GM18498 (cell line): Measurements from ENCODE around the gene MED13L.

ENCODE experiments used
- ATAC-seq: cut with Tn5 transposase; IDR thresholded peaks from one replicate; pipeline ENCODE4 v1.9.1; 2021; ENCODE audit warnings: mild to moderate bottlenecking, moderate library complexity; ENCODE audit not compliant: unreplicated experiment

The MED13L gene

GRCh38 chr12:116188581-116188980 lies 88.9 kb downstream of the MED13L start:
- no peak for ATAC-seq

DNA sequence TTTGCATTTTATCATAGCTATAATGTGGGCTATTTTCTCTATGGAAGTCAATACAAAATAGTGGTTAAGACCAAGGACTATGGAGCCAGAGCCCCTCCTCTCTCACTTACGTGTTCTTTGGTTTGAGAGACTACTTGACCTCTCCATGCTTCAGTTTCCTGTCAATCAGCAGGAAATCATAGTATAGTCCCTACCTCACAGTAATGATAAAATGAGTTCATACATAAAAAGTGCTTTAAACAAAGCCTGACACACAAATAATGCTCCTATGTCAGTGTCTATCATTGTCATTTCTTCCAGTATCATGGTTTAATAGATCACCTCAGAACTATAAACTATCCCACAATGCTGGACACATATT lies 90.4 kb downstream of the MED13L start:
- no peak for ATAC-seq

DNA sequence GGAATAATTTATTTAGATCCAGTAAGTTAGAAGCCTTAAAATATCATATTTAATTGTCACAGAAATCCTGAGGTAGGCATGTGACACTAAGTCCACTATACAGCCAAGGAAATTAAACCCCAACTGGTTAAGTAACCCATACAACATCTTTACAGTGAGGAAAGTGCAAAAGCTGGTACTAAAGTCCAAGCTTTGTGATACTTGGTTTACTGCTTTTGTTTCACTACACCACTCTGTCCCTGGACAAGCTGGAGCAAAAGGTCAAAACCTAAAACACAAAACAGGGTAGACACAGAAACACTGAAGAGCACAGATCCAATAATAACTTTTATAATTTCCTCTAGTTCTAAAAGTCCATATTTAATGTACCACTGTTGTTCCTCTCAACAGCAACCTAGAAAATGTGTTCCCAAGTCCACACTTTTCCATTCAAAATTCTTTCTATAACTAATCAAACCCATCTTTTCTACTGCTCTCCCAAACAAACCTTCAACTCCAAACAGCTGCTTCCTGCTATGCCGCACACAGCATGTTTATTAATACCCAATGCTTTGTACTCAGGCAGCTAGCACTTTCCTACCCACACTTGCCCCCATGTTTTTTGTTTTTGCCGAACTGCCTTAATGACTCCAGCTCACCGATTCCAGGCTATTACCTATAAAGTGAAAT lies 90.9 kb downstream of the MED13L start:
- ATAC-seq: no peak

- no peak for ATAC-seq
These were observed 92.7 kb downstream of the MED13L start for GRCh38 chr12:116184763-116185162.

GRCh38 chr12:116183741-116184141 lies 93.8 kb downstream of the MED13L start:
- no peak for ATAC-seq

DNA sequence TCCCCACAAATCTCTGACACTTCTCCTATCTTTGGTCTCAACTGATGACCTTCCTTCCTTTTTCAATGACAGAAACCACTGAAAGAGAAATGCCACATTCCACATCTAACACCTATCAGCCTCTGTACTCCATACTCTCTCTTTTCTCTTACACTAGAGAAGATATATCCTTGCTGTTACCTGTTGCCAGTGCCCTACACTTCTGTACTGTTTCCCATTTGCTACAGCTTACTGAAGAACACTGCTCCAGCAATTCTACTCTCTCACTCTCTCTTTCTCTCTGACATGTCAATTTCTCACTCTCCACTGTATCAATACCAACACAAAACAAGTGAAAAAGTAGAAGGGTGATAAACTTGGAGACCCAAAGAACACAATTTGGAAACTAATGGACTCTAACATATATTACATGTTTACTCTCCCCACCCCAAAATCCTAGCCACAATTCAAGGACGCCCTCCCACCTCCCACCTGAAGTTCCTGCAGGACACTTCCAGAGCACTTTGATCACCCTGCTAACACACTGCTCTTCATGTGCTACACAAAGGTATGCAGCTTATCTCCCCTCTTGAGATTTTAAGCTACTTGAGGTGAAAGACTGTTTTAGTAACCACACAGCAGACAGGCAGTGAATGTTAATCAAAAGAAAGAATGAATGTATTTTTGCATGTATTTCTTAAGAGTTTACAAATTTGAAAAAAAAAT lies 95.0 kb downstream of the MED13L start:
- no peak for ATAC-seq

GRCh38 chr12:116180448-116180847 lies 97.0 kb downstream of the MED13L start:
- no peak for ATAC-seq

DNA sequence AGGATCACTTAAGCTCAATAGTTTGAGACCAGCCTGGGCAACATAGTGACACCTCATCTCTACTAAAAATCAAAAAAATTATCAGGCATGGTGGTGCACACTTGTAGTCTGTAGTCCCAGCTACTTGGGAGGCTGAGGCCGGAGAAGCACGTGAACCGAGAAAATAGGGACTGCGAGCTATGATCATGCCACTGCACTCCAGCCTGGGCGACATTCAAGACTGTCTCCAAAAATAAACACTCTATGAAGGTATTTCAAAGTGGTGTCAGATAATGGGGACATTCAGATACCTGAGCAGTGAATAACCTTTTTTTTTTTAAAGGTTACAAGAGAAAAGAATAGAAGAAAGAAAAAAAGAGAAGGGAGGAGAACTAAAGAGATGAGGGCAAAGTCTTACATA lies 98.1 kb downstream of the MED13L start:
- no peak for ATAC-seq

- ATAC-seq: no peak
These were observed 100.5 kb downstream of the MED13L start for GRCh38 chr12:116177017-116177416.

DNA sequence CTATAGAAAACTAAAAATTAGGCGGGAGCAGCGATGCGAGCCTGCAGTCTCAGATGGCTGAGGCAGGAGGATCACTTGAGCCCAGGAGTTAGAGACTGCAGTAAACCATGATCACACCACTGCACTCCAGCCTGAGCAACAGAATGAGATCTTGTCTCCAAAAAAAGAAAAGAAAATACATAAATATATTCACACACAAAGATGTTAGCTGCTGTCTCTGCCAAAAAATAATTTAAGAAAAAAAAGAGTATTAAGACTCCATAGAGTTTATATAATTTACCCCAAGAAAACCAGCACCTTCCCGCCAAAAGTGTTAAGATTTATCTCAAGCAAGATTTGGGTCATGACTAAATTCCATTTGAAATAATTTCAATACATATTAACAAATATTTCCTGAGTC lies 102.6 kb downstream of the MED13L start:
- ATAC-seq: no peak

GRCh38 chr12:116174006-116174405 lies 103.5 kb downstream of the MED13L start:
- no peak for ATAC-seq

DNA sequence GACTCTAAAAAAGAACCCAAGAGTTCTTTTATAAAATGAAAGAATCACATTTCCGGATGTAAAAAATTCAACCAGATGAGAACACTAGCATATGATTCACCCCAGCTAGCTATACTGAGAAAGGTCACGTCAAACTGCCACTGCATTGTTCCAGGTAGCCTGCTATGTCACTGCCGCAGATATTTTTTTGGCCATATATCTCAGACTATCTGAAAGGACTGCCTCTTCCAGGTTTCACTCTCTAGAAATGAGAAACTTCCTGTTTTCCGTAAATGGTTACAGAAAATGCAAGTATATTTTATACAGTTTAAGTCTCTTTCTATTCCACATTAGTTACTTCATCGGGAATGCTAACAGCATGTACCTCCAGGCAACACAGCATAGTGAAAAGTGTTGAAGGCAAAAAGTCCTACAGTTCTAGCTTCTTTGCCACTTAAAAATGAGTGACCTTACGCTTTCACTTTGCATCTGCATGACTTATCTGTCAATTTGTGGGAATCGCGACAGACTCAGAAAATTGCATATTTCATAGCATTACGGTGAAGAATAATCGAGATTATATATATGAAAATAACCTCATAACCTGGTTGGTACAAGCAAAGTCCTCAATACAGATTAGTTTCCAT lies 105.2 kb downstream of the MED13L start:
- ATAC-seq: peak; percentile 74

- ATAC-seq: no peak
These were observed 105.9 kb downstream of the MED13L start for GRCh38 chr12:116171549-116171948.

DNA sequence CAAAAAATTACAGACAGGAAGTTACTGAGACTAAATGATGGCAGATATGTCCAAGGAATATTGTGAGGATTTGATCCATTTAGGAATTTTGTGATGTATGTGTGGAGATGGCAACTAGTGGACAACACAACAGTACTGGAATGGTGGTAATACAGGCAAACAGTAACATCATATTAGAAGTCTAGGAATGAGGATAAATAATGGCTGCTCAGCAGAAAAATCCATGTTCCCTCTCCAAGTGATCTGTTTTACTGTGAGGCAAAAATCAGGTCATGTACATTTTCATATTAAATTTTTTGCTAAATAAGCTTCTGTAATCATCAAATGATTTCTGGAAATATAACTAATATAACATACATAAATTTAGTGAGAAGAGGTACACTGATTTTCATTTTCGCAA lies 108.4 kb downstream of the MED13L start:
- no peak for ATAC-seq

DNA sequence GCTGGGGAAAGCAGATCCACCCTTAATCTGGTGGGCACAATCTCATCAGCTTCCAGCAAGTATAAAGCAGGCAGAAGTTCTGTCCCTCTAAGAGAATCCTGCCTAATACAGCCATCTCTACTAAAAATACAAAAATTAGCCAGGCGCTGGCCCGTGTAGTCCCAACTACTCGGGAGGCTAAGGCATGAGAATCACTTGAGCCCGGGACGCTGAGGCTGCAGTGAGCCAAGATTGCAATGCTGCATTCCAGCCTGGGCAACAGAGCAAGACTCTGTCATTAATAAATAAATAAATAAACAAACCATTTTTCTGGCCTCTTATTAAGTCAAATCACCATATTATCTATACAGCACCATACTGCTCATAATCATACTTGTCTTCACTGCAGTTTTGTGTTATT lies 111.2 kb downstream of the MED13L start:
- no peak for ATAC-seq

DNA sequence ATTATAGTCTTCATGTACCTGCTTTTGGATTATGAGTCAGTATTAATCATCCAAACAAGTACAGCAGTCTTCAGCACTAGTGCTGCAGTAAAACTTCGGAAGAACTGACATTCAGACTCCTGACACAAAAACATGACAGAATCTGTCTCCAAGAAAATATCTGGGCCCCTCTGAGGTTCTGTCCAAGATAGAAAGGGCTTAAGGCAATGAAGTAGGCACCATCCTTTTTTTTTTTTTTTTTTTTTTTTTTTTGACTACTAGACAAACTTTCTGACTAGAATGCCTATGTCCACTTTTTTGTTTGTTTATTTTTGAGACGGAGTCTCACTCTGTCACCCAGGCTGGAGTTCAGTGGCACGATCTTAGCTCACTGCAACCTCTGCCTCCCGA lies 112.5 kb downstream of the MED13L start:
- ATAC-seq: no peak

DNA sequence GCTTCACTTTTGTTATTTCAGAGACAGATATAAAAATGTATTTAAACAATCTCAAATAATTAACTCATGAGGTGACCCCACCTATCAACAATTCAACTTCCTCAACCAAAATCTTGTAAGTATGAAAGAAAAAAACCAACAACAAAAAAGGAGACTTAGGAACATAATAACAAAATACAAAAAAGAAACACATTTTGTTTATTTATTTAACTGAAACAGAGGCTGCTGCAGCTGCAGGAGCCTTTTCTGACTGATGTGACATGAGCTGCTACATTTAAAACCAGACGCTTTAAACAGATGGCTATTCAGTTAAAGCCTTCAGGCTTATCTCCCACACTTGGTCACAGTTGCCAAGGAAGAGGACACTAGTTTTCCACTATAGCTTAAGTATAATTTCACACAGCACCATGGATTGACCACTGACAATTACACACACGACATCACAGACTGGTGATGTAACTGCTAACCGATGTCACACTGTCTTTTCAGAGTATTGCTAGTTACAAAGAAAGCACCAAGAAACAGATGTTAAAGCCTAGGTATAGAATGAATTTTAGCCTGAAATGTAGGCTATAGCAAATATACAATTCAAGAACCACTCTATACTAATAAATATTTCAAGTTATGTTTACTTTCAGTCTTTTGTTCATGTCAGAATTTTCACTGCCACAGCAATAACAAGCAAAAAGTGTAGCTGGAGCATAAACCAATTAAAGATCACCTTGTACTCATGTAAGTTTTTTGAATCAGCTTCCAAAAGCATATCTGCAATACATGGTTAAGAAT lies 113.0 kb downstream of the MED13L start:
- ATAC-seq: no peak

DNA sequence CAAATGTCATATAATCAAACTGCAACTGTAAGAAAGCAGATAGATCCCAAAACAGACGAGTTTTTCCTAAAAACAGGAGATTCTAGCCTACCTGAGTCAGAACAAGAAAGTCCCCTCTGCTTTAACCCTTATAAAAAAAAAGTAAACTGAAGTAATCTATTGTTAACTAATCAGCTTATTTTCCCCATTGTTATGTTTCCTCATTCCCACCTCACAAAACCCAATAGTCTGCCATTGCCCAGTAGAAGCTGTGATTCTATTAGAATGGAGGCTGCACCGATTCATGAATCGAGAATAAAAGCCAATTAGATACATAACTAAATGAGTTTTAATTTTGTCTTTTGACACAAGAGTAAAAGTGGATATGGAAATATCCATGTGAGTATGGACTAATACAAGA lies 115.4 kb downstream of the MED13L start:
- no peak for ATAC-seq

DNA sequence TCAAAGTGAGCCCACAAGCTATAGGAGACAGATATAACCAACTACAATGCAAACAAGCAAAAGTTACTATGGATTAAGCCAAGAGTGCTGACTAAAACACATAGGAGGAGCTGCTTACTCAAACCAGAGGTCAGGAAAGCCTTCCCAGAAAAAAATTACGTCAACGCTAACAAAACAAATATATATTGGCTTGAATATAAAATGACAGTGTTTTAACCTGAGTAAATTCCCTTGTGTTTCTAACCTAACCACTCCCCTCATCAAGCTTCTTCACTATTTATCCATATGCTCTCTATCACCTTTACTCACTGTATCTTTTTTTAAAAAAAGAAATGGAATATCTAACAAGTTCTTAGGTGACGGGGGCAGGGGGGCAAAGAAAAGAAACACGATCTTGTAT lies 115.9 kb downstream of the MED13L start:
- ATAC-seq: no peak

- no peak for ATAC-seq
These were observed 116.5 kb downstream of the MED13L start for GRCh38 chr12:116160883-116161458.

GRCh38 chr12:116160231-116160630 lies 117.3 kb downstream of the MED13L start:
- no peak for ATAC-seq
